Testis (tissue), 3 donors: ENCODE results near the gene MLLT10. TPM values are rescaled to one million over a fixed set of nuclear protein-coding genes. Genes with fewer than 3 reads are reported as not detected.

Source experiments
- DNase-seq: peaks from one replicate; pipeline ENCODE4 v3.0.0-alpha.2; 2019
- H3K27ac ChIP-seq, 2 donors: fragments of 200-600 bp; sonication (generic); one replicate each; pipeline ENCODE4 v1.5.1; 2019
- H3K27me3 ChIP-seq: fragments of 200-600 bp; sonication (generic); one replicate; pipeline ENCODE4 v1.5.1; 2019
- H3K36me3 ChIP-seq: fragments of 200-600 bp; sonication (generic); one replicate; pipeline ENCODE4 v1.5.1; 2017; ENCODE audit warnings: low read depth; ENCODE audit errors: missing control alignments
- H3K4me1 ChIP-seq: fragments of 200-600 bp; sonication (generic); one replicate; pipeline ENCODE4 v1.5.1; 2019
- H3K4me3 ChIP-seq, 2 donors: fragments of 200-600 bp; sonication (generic); one replicate each; pipeline ENCODE4 v1.5.1; 2017 to 2019
- H3K9me3 ChIP-seq: fragments of 200-600 bp; sonication (generic); one replicate; pipeline ENCODE4 v1.5.1; 2017
- POLR2A ChIP-seq: fragments of 450-650 bp; IDR thresholded peaks from one replicate; pipeline ENCODE4 v1.6.1; 2017; ENCODE audit warnings: antibody characterized with exemption, mild to moderate bottlenecking, moderate library complexity
- WGBS, 2 donors: methylation state at CpG; one replicate each; pipeline ENCODE4 v1.1.5; 2018; 5-methylcytosine and 5-hydroxymethylcytosine counted together
- intact Hi-C: fragments of 100-400 bp; cut with DNase I; formaldehyde crosslinking; loops from one replicate; pipeline ENCODE4 v1.15.1; 2023; ENCODE audit warnings: low total_unique reads
- polyA plus RNA-seq: library from polyadenylated mRNA; stranded (reverse); fragments of 350-450 nt; fragmentation: Illumina TruSeq; extraction: RNeasy Lipid Tissue Mini Kit (QIAGEN cat#74804); gene quantifications from one replicate; pipeline ENCODE4 v1.2.3, GENCODE V29; 2014; ENCODE audit warnings: low read depth, low replicate concordance; ENCODE audit not compliant: insufficient read depth
- total RNA-seq, 2 donors: library from RNA; depleted of rRNA; stranded (reverse); fragments of >200 nt; gene quantifications; one replicate each; pipeline ENCODE4 v1.2.3, GENCODE V29; 2016
- TF ChIP-seq, protein P1 (sequence below), 3 experiments: fragments of 450-650 bp in 2 of 3; fragments of 200-600 bp in 1 of 3; sonication (generic) in 1 of 3; IDR thresholded peaks; one replicate each; pipeline ENCODE4 v1.5.1; 2016 to 2019; ENCODE audit warnings: antibody characterized with exemption in 3 of 3, mild to moderate bottlenecking in 2 of 3, moderate library complexity in 1 of 3

Gene MLLT10
- total and polyA plus RNA-seq, 3 donors from 2014 or later = 130 to 243 (median 144) TPM

DNA sequence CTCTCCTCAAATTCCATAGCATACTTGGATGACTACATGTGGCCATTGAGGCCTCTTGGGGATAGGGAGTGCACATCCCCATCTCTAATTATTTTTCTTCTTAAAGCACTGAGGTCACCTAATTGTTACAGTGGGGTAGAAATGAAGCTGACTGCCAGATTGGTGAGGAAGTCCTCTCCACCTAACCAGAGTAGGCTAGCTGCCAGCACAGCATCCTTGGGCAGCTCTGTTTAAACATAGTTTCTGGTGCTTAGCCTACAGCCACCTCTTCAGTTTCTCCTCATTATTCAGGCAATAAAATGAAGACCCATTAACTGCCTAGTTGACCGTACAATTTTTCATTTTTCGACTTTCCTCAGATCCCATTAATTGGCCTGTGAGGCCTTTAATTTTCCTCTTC is 104.6 kb downstream of the MLLT10 start:
- H3K4me1 ChIP-seq = no peaks in the 10 kb centered on the region
- H3K27ac ChIP-seq = no peak overlapping the region
- 75 to 78% methylated on average over 2 of the region's 2 CpGs for WGBS, 2 donors
- no peak overlapping the region for H3K4me3 ChIP-seq
- H3K27me3 ChIP-seq = no peaks in the 10 kb centered on the region
- no peaks in the 10 kb centered on the region for H3K36me3 ChIP-seq
- no peak for DNase-seq
- intact Hi-C loops = no loop called here
- no peak for TF ChIP-seq POLR2A
- TF ChIP-seq, protein P1, sequence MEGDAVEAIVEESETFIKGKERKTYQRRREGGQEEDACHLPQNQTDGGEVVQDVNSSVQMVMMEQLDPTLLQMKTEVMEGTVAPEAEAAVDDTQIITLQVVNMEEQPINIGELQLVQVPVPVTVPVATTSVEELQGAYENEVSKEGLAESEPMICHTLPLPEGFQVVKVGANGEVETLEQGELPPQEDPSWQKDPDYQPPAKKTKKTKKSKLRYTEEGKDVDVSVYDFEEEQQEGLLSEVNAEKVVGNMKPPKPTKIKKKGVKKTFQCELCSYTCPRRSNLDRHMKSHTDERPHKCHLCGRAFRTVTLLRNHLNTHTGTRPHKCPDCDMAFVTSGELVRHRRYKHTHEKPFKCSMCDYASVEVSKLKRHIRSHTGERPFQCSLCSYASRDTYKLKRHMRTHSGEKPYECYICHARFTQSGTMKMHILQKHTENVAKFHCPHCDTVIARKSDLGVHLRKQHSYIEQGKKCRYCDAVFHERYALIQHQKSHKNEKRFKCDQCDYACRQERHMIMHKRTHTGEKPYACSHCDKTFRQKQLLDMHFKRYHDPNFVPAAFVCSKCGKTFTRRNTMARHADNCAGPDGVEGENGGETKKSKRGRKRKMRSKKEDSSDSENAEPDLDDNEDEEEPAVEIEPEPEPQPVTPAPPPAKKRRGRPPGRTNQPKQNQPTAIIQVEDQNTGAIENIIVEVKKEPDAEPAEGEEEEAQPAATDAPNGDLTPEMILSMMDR (IDR thresholded peaks at IDR 0.05) = no peak
- H3K9me3 ChIP-seq = no peaks in the 10 kb centered on the region

DNA sequence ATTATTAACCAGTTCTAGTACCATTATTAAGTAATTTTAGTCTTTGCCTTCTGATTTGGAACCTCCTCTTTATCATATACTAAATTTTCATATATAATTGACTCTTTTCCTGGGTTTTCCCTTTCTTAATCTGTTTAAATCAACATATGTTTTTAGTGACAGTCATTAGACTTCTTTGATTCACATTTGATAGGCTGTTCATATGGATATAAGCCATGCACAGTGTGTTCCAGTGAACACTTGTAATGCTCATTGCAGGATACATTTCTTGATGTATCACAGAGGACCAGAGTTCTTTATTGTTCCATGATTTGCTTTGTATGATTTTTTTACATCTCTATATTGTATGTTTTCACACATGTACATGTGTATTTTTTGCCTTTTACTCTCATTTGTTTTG is 114.0 kb downstream of the MLLT10 start:
- intact Hi-C loops = no loop called here
- TF ChIP-seq POLR2A = no peak
- TF ChIP-seq, protein P1 (IDR thresholded peaks at IDR 0.05) = no peak
- Histone ChIP-seq H3K9me3 (no peaks in the 10 kb centered on the region), H3K36me3 (no peaks in the 10 kb centered on the region), H3K4me3 (no peak overlapping the region), H3K4me1 (no peaks in the 10 kb centered on the region), H3K27me3 (no peaks in the 10 kb centered on the region), H3K27ac (no peak overlapping the region)
- DNase-seq = no peak

DNA sequence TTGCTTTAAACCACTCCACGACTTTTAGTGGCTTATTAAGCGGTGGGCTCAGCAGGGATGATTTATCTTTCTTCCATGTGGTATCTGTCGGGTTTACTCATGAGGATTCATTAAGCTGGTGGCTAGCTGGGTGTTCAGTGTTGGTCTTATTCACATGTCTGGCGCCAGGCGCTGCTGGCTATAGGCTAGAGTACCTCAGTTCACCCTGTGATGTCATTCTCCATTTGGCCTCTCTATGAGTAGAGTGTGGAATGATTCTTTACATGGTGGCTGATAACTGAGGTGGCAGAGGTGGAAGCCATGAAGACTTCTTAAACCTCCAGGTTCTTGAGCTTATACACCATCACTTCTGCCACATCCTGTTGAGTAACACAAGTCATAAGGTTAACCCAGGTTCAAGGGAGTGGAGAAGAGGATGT is 115.4 kb downstream of the MLLT10 start:
- no peak for TF ChIP-seq POLR2A
- TF ChIP-seq, protein P1 (IDR thresholded peaks at IDR 0.05) = no peak
- H3K4me1 ChIP-seq = no peaks in the 10 kb centered on the region
- no peaks in the 10 kb centered on the region for H3K9me3 ChIP-seq
- no peaks in the 10 kb centered on the region for H3K36me3 ChIP-seq
- DNase-seq = no peak
- intact Hi-C loops = no loop called here
- H3K27me3 ChIP-seq = no peaks in the 10 kb centered on the region
- H3K27ac ChIP-seq = no peak overlapping the region
- WGBS, 2 donors = 85 to 91% methylated on average over 5 of the region's 5 CpGs
- no peak overlapping the region for H3K4me3 ChIP-seq

DNA sequence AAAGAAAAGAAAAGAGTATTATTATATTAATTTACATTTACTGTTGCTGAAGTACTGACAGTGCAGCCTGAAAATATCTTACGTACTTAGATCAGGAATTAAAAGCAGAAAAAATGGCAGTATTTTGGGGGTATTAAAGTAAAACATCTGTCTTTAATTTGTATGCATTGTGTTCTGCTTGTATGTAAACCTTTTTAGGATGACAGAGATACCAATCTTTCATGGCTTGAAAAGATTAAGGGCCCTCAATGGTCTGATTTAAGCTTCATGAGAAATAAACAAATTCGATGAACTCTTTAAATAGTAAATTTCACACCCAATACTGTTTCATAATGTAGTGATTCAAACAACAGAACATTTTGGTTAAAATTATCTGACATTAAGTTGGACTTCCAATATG is 116.3 kb downstream of the MLLT10 start:
- WGBS, 2 donors = 84 to 88% methylated on average over 2 of the region's 2 CpGs
- Histone ChIP-seq H3K27ac (no peak overlapping the region), H3K4me1 (no peaks in the 10 kb centered on the region), H3K4me3 (no peak overlapping the region), H3K9me3 (no peaks in the 10 kb centered on the region), H3K27me3 (no peaks in the 10 kb centered on the region), H3K36me3 (no peaks in the 10 kb centered on the region)
- DNase-seq = no peak
- TF ChIP-seq, protein P1 (IDR thresholded peaks at IDR 0.05) = no peak
- TF ChIP-seq POLR2A = no peak
- intact Hi-C loops = no loop called here

DNA sequence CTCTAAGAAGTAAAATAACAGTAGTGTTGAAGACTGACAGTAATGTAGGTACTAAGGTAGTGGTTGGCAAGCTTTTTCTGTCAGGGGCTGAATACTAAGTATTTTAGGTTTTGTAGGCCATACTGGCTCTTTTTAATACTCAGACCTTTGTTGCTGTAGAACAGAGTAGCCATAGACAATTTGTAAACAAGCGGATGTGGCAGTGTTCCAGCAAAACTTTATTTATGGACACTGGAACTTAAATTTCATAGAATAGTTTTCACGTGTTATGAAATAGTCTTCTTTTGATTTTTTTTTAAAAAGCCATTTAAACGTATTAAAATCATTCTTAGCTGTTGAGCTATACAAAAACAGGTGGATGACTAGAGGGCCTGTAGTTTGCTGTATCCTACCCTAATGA is 121.2 kb downstream of the MLLT10 start:
- 77 to 78% methylated on average over 3 of the region's 3 CpGs for WGBS, 2 donors
- H3K9me3 ChIP-seq = no peaks in the 10 kb centered on the region
- no peaks in the 10 kb centered on the region for H3K36me3 ChIP-seq
- TF ChIP-seq, protein P1 (IDR thresholded peaks at IDR 0.05) = no peak
- TF ChIP-seq POLR2A = no peak
- H3K4me1 ChIP-seq = no peaks in the 10 kb centered on the region
- DNase-seq = no peak
- H3K27ac ChIP-seq = no peak overlapping the region
- no peak overlapping the region for H3K4me3 ChIP-seq
- H3K27me3 ChIP-seq = no peaks in the 10 kb centered on the region
- intact Hi-C loops = no loop called here
